Liver (tissue), 9 donors: ENCODE measurements around the gene LPP. TPM values are rescaled to one million over a fixed set of nuclear protein-coding genes. Genes with fewer than 3 reads are reported as not detected.

Source experiments
- DNase-seq: peaks from one replicate; pipeline ENCODE4 v3.0.0-alpha.2; 2017; ENCODE audit warnings: low spot score
- H3K27ac ChIP-seq, 2 donors: one replicate each; pipeline ENCODE4 v1.7.0; 2013; ENCODE audit warnings: inconsistent platforms in 2 of 2, low read length in 2 of 2, control low read depth in 1 of 2, low read depth in 1 of 2, mild to moderate bottlenecking in 1 of 2
- H3K27me3 ChIP-seq, 4 donors: one replicate each; pipeline versions ENCODE4 v1.6.1 to v1.7.0; 2013; ENCODE audit warnings: low read length in 3 of 4, inconsistent platforms in 1 of 4, mild to moderate bottlenecking in 1 of 4, moderate library complexity in 1 of 4; ENCODE audit not compliant: control insufficient read depth in 4 of 4, insufficient read depth in 4 of 4
- H3K36me3 ChIP-seq, 4 donors: one replicate each; pipeline versions ENCODE4 v1.6.1 to v1.7.0; 2013; ENCODE audit warnings: low read length in 3 of 4, mild to moderate bottlenecking in 3 of 4, low read depth in 1 of 4, moderate library complexity in 1 of 4; ENCODE audit not compliant: control insufficient read depth in 4 of 4, insufficient read depth in 3 of 4
- H3K4me1 ChIP-seq, 4 donors: one replicate each; pipeline versions ENCODE4 v1.6.1 to v1.7.0; 2013; ENCODE audit warnings: low read length in 3 of 4, mild to moderate bottlenecking in 3 of 4, moderate library complexity in 1 of 4; ENCODE audit not compliant: control insufficient read depth in 4 of 4, insufficient read depth in 4 of 4
- H3K4me3 ChIP-seq, 3 donors: one replicate each; pipeline versions ENCODE4 v1.6.1 to v1.7.0; 2013; ENCODE audit warnings: low read length in 3 of 3, control low read depth in 1 of 3, low read depth in 1 of 3, mild to moderate bottlenecking in 1 of 3
- H3K9ac ChIP-seq, 2 donors: one replicate each; pipeline ENCODE4 v1.7.0; 2013; ENCODE audit warnings: low read length in 2 of 2, mild to moderate bottlenecking in 2 of 2, moderate library complexity in 2 of 2, control low read depth in 1 of 2, low read depth in 1 of 2
- H3K9me3 ChIP-seq, 4 donors: one replicate each; pipeline versions ENCODE4 v1.6.1 to v1.7.0; 2013; ENCODE audit warnings: low read length in 3 of 4; ENCODE audit not compliant: control insufficient read depth in 4 of 4
- EGR1 ChIP-seq, 2 donors: IDR thresholded peaks; 2 replicates each; pipeline ENCODE4 v1.6.1; 2016 to 2018; ENCODE audit warnings: antibody characterized with exemption in 2 of 2, low read depth in 2 of 2
- FOXA2 ChIP-seq: IDR thresholded peaks from 2 replicates; pipeline ENCODE4 v1.6.1; 2016; ENCODE audit warnings: antibody characterized with exemption
- GABPA ChIP-seq, 2 donors: IDR thresholded peaks in 1 of 2; conservative IDR thresholded peaks in 1 of 2; 2 replicates each; pipeline ENCODE4 v1.6.1; 2016; ENCODE audit warnings: antibody characterized with exemption in 2 of 2, mild to moderate bottlenecking in 1 of 2, moderate library complexity in 1 of 2
- HNF4A ChIP-seq, 2 donors: conservative IDR thresholded peaks; 2 replicates each; pipeline ENCODE4 v1.6.1; 2016; ENCODE audit warnings: antibody characterized with exemption in 2 of 2, mild to moderate bottlenecking in 2 of 2
- HNF4G ChIP-seq: IDR thresholded peaks from 2 replicates; pipeline ENCODE4 v1.6.1; 2016; ENCODE audit warnings: antibody characterized with exemption
- JUND ChIP-seq, 2 donors: IDR thresholded peaks; 2 replicates each; pipeline ENCODE4 v1.6.1; 2016; ENCODE audit warnings: antibody characterized with exemption in 2 of 2
- NR2F2 ChIP-seq: IDR thresholded peaks from 2 replicates; pipeline ENCODE4 v1.6.1; 2016; ENCODE audit warnings: antibody characterized with exemption
- RAD21 ChIP-seq, 2 donors: IDR thresholded peaks; 2 replicates each; pipeline ENCODE4 v1.6.1; 2016; ENCODE audit warnings: antibody characterized with exemption in 2 of 2, mild to moderate bottlenecking in 2 of 2
- RXRA ChIP-seq, 2 donors: IDR thresholded peaks; 2 replicates each; pipeline ENCODE4 v1.6.1; 2017 to 2018; ENCODE audit warnings: antibody characterized with exemption in 2 of 2, mild to moderate bottlenecking in 1 of 2
- SP1 ChIP-seq: IDR thresholded peaks from 2 replicates; pipeline ENCODE4 v1.6.1; 2018; ENCODE audit warnings: antibody characterized with exemption, mild to moderate bottlenecking
- TAF1 ChIP-seq: conservative IDR thresholded peaks from 2 replicates; pipeline ENCODE4 v1.6.1; 2016; ENCODE audit warnings: antibody characterized with exemption, mild to moderate bottlenecking
- YY1 ChIP-seq: IDR thresholded peaks from 2 replicates; pipeline ENCODE4 v1.6.1; 2016; ENCODE audit warnings: antibody characterized with exemption, mild to moderate bottlenecking
- WGBS: extraction: QIAGEN DNeasy Blood & Tissue Kit; methylation state at CpG from one replicate; pipeline ENCODE4 v1.1.7; 2013; 5-methylcytosine and 5-hydroxymethylcytosine counted together
- polyA plus RNA-seq, 2 donors: library from polyadenylated mRNA; stranded (reverse) in 1 of 2; unstranded in 1 of 2; fragments of 200-250 nt in 1 of 2; fragments of >200 nt in 1 of 2; fragmentation: Nextera tagmentation in 1 of 2; extraction: Ambion mirVana in 1 of 2; gene quantifications; one replicate each; pipeline versions ENCODE4 v1.2.1 to v1.2.3, GENCODE V29; 2013 to 2015
- total RNA-seq, 2 donors: library from RNA; depleted of rRNA; stranded (reverse); fragments of >200 nt; gene quantifications; one replicate each; pipeline ENCODE4 v1.2.3, GENCODE V29; 2014
- TF ChIP-seq, protein P1 (sequence below): IDR thresholded peaks from 2 replicates; pipeline ENCODE4 v1.6.1; 2016; ENCODE audit warnings: antibody characterized with exemption
- TF ChIP-seq, protein P2 (sequence below): fragments of 150-350 bp; IDR thresholded peaks from 2 replicates; pipeline ENCODE4 v1.5.1; 2017; ENCODE audit warnings: improper control_type of control experiment, low read depth, low read length; ENCODE audit not compliant: missing input control
- TF ChIP-seq, protein P3 (sequence below): IDR thresholded peaks from 2 replicates; pipeline ENCODE4 v1.6.1; 2016; ENCODE audit warnings: antibody characterized with exemption, mild to moderate bottlenecking
- TF ChIP-seq, protein P4 (sequence below): IDR thresholded peaks from 2 replicates; pipeline ENCODE4 v1.6.1; 2016; ENCODE audit warnings: antibody characterized with exemption
- TF ChIP-seq, protein P5 (sequence below): IDR thresholded peaks from 2 replicates; pipeline ENCODE4 v1.6.1; 2016; ENCODE audit warnings: antibody characterized with exemption
- donor health status: healthy.
- donor health status: healthy.
- donor health status: healthy.
- donor health status: healthy.
- donor health status: healthy.

LPP gene
- total and polyA plus RNA-seq, 4 donors, result 3.3 to 53.7 (median 28.2) TPM

DNA sequence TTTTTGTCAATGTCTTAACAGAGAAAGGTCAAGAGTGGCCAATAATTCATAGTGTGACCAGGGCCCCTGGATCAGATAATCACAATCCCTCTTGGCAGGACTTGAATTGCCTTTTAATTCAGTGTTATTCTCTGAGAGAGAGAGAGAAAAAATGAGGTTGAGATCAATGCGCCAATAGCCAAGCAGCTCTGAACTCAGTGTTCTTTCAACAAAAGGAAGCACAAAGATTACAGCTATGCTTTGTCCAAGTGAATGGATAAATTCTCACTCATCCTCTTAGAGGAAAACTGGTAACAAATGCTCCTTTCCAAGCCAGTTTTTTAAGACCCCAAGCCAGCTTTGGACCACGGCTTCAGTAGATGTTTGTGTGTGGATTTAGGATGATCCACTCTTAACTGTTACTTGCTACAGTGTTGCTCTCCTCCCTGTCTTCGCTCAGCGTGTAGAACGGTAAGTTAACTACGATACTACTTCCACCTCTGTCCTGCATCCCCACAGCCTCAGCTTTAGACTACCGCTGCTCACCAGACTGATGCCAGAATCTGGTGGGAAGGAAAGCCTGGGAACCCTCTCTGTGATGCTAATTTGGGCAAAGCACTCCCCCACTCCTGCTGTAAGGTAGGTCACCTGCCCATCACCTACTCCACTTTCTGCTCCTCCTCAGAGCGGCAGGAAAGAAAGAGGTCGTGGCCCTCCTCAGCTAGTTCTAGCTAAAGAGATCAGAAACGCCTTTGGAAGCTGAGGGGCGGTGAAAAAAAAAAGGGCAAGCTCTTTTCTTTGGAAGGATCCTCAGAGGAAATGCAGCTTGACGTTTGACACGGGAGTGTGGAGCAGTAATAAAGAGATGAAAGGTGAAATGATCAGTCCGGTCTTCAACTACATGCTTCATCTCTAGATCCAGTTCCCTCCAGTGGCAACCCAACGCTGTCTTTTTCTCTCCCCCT lies 46.8 kb upstream of the LPP start:
- Histone ChIP-seq H3K9ac (no peak overlapping the region), H3K27ac (no peak overlapping the region), H3K36me3 (no peaks in the 10 kb centered on the region), H3K4me3 (no peak overlapping the region), H3K9me3 (no peaks in the 10 kb centered on the region), H3K27me3 (no peaks in the 10 kb centered on the region), H3K4me1 (no peaks in the 10 kb centered on the region)
- 92% methylated on average over 15 of the region's 15 CpGs for WGBS
- DNase-seq, result no peak
- TF ChIP-seq RAD21 (IDR thresholded peaks at IDR 0.05) (no peak), SP1 (no peak), HNF4A (conservative IDR thresholded peaks at IDR 0.05) (no peak), EGR1 (IDR thresholded peaks at IDR 0.05; ENCODE audit: low read depth in 2 of 2) (no peak), HNF4G (no peak), YY1 (no peak), NR2F2 (no peak), FOXA2 (no peak)
- TF ChIP-seq, protein P1, sequence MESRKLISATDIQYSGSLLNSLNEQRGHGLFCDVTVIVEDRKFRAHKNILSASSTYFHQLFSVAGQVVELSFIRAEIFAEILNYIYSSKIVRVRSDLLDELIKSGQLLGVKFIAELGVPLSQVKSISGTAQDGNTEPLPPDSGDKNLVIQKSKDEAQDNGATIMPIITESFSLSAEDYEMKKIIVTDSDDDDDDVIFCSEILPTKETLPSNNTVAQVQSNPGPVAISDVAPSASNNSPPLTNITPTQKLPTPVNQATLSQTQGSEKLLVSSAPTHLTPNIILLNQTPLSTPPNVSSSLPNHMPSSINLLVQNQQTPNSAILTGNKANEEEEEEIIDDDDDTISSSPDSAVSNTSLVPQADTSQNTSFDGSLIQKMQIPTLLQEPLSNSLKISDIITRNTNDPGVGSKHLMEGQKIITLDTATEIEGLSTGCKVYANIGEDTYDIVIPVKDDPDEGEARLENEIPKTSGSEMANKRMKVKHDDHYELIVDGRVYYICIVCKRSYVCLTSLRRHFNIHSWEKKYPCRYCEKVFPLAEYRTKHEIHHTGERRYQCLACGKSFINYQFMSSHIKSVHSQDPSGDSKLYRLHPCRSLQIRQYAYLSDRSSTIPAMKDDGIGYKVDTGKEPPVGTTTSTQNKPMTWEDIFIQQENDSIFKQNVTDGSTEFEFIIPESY, result no peak
- TF ChIP-seq, protein P2, sequence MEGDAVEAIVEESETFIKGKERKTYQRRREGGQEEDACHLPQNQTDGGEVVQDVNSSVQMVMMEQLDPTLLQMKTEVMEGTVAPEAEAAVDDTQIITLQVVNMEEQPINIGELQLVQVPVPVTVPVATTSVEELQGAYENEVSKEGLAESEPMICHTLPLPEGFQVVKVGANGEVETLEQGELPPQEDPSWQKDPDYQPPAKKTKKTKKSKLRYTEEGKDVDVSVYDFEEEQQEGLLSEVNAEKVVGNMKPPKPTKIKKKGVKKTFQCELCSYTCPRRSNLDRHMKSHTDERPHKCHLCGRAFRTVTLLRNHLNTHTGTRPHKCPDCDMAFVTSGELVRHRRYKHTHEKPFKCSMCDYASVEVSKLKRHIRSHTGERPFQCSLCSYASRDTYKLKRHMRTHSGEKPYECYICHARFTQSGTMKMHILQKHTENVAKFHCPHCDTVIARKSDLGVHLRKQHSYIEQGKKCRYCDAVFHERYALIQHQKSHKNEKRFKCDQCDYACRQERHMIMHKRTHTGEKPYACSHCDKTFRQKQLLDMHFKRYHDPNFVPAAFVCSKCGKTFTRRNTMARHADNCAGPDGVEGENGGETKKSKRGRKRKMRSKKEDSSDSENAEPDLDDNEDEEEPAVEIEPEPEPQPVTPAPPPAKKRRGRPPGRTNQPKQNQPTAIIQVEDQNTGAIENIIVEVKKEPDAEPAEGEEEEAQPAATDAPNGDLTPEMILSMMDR, result no peak

DNA sequence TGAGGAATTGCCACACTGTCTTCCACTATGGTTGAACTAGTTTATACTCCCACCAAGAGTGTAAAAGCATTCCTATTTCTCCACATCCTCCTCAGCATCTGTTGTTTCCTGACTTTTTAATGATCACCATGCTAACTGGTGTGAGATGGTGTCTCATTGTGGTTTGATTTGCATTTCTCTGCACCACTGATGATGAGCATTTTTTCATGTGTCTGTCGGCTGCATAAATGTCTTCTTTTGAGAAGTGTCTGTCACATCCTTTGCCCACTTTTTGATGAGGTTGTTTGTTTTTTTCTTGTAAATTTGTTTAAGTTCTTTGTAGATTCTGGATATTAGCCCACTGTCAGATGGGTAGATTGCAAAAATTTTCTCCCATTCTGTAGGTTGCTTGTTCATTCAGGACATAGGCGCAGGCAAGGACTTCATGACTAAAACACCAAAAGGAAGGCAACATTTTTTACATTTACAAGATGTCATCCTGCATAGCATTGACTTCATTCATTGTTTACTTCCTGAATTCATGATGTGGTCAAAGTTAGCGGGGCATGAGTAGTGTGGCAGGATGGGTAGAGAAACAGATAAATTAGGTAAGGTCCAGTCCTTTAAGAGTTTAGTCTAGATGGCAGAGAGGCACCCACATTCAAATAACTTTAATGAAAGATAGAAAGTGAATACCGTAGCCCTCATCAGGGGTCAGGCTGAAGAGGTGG lies 45.1 kb upstream of the LPP start:
- H3K9me3 ChIP-seq, result no peaks in the 10 kb centered on the region
- no peak overlapping the region for H3K4me3 ChIP-seq
- no peak overlapping the region for H3K27ac ChIP-seq
- DNase-seq, result no peak
- TF ChIP-seq, protein P3, sequence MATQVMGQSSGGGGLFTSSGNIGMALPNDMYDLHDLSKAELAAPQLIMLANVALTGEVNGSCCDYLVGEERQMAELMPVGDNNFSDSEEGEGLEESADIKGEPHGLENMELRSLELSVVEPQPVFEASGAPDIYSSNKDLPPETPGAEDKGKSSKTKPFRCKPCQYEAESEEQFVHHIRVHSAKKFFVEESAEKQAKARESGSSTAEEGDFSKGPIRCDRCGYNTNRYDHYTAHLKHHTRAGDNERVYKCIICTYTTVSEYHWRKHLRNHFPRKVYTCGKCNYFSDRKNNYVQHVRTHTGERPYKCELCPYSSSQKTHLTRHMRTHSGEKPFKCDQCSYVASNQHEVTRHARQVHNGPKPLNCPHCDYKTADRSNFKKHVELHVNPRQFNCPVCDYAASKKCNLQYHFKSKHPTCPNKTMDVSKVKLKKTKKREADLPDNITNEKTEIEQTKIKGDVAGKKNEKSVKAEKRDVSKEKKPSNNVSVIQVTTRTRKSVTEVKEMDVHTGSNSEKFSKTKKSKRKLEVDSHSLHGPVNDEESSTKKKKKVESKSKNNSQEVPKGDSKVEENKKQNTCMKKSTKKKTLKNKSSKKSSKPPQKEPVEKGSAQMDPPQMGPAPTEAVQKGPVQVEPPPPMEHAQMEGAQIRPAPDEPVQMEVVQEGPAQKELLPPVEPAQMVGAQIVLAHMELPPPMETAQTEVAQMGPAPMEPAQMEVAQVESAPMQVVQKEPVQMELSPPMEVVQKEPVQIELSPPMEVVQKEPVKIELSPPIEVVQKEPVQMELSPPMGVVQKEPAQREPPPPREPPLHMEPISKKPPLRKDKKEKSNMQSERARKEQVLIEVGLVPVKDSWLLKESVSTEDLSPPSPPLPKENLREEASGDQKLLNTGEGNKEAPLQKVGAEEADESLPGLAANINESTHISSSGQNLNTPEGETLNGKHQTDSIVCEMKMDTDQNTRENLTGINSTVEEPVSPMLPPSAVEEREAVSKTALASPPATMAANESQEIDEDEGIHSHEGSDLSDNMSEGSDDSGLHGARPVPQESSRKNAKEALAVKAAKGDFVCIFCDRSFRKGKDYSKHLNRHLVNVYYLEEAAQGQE, result no peak
- no peak for TF ChIP-seq JUND (IDR thresholded peaks at IDR 0.05)
- no peak for TF ChIP-seq SP1
- TF ChIP-seq, protein P4, sequence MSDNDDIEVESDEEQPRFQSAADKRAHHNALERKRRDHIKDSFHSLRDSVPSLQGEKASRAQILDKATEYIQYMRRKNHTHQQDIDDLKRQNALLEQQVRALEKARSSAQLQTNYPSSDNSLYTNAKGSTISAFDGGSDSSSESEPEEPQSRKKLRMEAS, result no peak
- TF ChIP-seq HNF4A (conservative IDR thresholded peaks at IDR 0.05), result no peak
- no peak for TF ChIP-seq GABPA (IDR thresholded peaks at IDR 0.05 in 1 of 2, conservative IDR thresholded peaks at IDR 0.05 in 1 of 2)
- TF ChIP-seq, protein P2, result no peak
- TF ChIP-seq EGR1 (IDR thresholded peaks at IDR 0.05; ENCODE audit: low read depth in 2 of 2), result no peak
- TF ChIP-seq, protein P5, sequence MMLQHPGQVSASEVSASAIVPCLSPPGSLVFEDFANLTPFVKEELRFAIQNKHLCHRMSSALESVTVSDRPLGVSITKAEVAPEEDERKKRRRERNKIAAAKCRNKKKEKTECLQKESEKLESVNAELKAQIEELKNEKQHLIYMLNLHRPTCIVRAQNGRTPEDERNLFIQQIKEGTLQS, result no peak
- no peak for TF ChIP-seq RXRA (IDR thresholded peaks at IDR 0.05)
- TF ChIP-seq TAF1, result no peak
- TF ChIP-seq YY1, result no peak
- no peak for TF ChIP-seq FOXA2
- no peak for TF ChIP-seq RAD21 (IDR thresholded peaks at IDR 0.05)
- no peak for TF ChIP-seq HNF4G
- no peak for TF ChIP-seq NR2F2
- WGBS, result 94% methylated on average over 4 of the region's 4 CpGs
- no peaks in the 10 kb centered on the region for H3K4me1 ChIP-seq
- no peaks in the 10 kb centered on the region for H3K27me3 ChIP-seq
- H3K36me3 ChIP-seq, result no peaks in the 10 kb centered on the region
- no peak overlapping the region for H3K9ac ChIP-seq
